ENCODE measurements around the gene GKN2. TPM values are rescaled to one million over a fixed set of nuclear protein-coding genes. Genes with fewer than 3 reads are reported as not detected.
A peak's percentile ranks its signal among the peaks of the same experiment; 100 is the strongest.

Gene GKN2
- total and polyA plus RNA-seq, 9 of the 15 experiments (the other 6 are each of a cell fraction or from before 2014, with no cell fraction given), result not detected

- no peak for TF ChIP-seq PHB2 (IDR thresholded peaks at IDR 0.05; ENCODE audit: low read depth)
- no peak; the same call in 1 of the 2 replicates for TF ChIP-seq IRF9 (tag; IDR thresholded peaks at IDR 0.05)
- TF ChIP-seq, protein P1, sequence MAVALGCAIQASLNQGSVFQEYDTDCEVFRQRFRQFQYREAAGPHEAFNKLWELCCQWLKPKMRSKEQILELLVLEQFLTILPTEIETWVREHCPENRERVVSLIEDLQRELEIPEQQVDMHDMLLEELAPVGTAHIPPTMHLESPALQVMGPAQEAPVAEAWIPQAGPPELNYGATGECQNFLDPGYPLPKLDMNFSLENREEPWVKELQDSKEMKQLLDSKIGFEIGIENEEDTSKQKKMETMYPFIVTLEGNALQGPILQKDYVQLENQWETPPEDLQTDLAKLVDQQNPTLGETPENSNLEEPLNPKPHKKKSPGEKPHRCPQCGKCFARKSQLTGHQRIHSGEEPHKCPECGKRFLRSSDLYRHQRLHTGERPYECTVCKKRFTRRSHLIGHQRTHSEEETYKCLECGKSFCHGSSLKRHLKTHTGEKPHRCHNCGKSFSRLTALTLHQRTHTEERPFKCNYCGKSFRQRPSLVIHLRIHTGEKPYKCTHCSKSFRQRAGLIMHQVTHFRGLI (CRISPR knock-in tag; IDR thresholded peaks at IDR 0.05), result no peak
- TF ChIP-seq ZBTB26 (CRISPR knock-in tag; IDR thresholded peaks at IDR 0.05), result no peak
- no peak for TF ChIP-seq XRCC5 (IDR thresholded peaks at IDR 0.05; ENCODE audit: low read depth, low read length)
- TF ChIP-seq, protein P2, sequence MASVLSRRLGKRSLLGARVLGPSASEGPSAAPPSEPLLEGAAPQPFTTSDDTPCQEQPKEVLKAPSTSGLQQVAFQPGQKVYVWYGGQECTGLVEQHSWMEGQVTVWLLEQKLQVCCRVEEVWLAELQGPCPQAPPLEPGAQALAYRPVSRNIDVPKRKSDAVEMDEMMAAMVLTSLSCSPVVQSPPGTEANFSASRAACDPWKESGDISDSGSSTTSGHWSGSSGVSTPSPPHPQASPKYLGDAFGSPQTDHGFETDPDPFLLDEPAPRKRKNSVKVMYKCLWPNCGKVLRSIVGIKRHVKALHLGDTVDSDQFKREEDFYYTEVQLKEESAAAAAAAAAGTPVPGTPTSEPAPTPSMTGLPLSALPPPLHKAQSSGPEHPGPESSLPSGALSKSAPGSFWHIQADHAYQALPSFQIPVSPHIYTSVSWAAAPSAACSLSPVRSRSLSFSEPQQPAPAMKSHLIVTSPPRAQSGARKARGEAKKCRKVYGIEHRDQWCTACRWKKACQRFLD (CRISPR knock-in tag; IDR thresholded peaks at IDR 0.05), result peak; percentile 96
- no peak for TF ChIP-seq GTF2F1 (IDR thresholded peaks at IDR 0.05; ENCODE audit: low read depth, low read length)
- TF ChIP-seq ZNF217 (CRISPR knock-in tag; IDR thresholded peaks at IDR 0.05), result no peak
- no peak for TF ChIP-seq GATAD2B (IDR thresholded peaks at IDR 0.05; ENCODE audit: borderline replicate concordance)
- peak; percentile 28 to 55; a peak in 1 of 4 replicates for TF ChIP-seq TRIM24 (IDR thresholded peaks at IDR 0.05)
- TF ChIP-seq MAFG (tag; conservative IDR thresholded peaks at IDR 0.05), result peak; percentile 99
- peak; percentile 60 for TF ChIP-seq SOX6 (IDR thresholded peaks at IDR 0.05)
- TF ChIP-seq SMARCB1 (IDR thresholded peaks at IDR 0.05; ENCODE audit: insufficient read length, low read depth), result no peak
- TF ChIP-seq POLR2G (IDR thresholded peaks at IDR 0.05; ENCODE audit: low read depth, low read length), result 0 out of 2 replicates have a peak, but pooled peaks have one; percentile 22
- TF ChIP-seq ZC3H8 (IDR thresholded peaks at IDR 0.05), result no peak
- no peak for TF ChIP-seq SP2 (IDR thresholded peaks at IDR 0.05; ENCODE audit: extremely low read depth, low read depth, low read length, poor library complexity, severe bottlenecking)
- no peak for TF ChIP-seq CHD1 (IDR thresholded peaks at IDR 0.05; ENCODE audit: low read length)
- TF ChIP-seq, protein P3, sequence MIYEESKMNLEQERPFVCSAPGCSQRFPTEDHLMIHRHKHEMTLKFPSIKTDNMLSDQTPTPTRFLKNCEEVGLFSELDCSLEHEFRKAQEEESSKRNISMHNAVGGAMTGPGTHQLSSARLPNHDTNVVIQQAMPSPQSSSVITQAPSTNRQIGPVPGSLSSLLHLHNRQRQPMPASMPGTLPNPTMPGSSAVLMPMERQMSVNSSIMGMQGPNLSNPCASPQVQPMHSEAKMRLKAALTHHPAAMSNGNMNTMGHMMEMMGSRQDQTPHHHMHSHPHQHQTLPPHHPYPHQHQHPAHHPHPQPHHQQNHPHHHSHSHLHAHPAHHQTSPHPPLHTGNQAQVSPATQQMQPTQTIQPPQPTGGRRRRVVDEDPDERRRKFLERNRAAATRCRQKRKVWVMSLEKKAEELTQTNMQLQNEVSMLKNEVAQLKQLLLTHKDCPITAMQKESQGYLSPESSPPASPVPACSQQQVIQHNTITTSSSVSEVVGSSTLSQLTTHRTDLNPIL (CRISPR knock-in tag; IDR thresholded peaks at IDR 0.05), result no peak
- TF ChIP-seq, protein P4, sequence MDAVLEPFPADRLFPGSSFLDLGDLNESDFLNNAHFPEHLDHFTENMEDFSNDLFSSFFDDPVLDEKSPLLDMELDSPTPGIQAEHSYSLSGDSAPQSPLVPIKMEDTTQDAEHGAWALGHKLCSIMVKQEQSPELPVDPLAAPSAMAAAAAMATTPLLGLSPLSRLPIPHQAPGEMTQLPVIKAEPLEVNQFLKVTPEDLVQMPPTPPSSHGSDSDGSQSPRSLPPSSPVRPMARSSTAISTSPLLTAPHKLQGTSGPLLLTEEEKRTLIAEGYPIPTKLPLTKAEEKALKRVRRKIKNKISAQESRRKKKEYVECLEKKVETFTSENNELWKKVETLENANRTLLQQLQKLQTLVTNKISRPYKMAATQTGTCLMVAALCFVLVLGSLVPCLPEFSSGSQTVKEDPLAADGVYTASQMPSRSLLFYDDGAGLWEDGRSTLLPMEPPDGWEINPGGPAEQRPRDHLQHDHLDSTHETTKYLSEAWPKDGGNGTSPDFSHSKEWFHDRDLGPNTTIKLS (IDR thresholded peaks at IDR 0.05; ENCODE audit: borderline replicate concordance, low read depth), result 0 out of 2 replicates have a peak, but pooled peaks have one; percentile 25
- no peak for TF ChIP-seq ZBED1 (IDR thresholded peaks at IDR 0.05)
- no peak for TF ChIP-seq ZNF77 (CRISPR knock-in tag; IDR thresholded peaks at IDR 0.05)
- TF ChIP-seq ZNF311 (CRISPR knock-in tag; IDR thresholded peaks at IDR 0.05), result no peak
Observed at GRCh38 chr2:68908392-68908970, 44.2 kb downstream of the GKN2 start (continued).

All from K562 (cell line).